GM20000 (cell line): ENCODE measurements around the gene DSCAM.

Experiments used
- DNase-seq: peaks from one replicate; pipeline ENCODE4 v3.0.0; 2012; ENCODE audit warnings: low spot score
- TF ChIP-seq, protein P1 (sequence below): IDR thresholded peaks from 2 replicates; pipeline ENCODE4 v1.5.1; 2012; ENCODE audit warnings: mild to moderate bottlenecking, control low read depth; ENCODE audit errors: extremely low read depth, missing control alignments

The DSCAM gene

GRCh38 chr21:40603774-40604173 lies 243.2 kb downstream of the DSCAM start:
- no peak for DNase-seq
- TF ChIP-seq, protein P1, sequence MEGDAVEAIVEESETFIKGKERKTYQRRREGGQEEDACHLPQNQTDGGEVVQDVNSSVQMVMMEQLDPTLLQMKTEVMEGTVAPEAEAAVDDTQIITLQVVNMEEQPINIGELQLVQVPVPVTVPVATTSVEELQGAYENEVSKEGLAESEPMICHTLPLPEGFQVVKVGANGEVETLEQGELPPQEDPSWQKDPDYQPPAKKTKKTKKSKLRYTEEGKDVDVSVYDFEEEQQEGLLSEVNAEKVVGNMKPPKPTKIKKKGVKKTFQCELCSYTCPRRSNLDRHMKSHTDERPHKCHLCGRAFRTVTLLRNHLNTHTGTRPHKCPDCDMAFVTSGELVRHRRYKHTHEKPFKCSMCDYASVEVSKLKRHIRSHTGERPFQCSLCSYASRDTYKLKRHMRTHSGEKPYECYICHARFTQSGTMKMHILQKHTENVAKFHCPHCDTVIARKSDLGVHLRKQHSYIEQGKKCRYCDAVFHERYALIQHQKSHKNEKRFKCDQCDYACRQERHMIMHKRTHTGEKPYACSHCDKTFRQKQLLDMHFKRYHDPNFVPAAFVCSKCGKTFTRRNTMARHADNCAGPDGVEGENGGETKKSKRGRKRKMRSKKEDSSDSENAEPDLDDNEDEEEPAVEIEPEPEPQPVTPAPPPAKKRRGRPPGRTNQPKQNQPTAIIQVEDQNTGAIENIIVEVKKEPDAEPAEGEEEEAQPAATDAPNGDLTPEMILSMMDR, result no peak

GRCh38 chr21:40602080-40602479 lies 244.9 kb downstream of the DSCAM start:
- DNase-seq, result no peak
- TF ChIP-seq, protein P1, result no peak

DNA sequence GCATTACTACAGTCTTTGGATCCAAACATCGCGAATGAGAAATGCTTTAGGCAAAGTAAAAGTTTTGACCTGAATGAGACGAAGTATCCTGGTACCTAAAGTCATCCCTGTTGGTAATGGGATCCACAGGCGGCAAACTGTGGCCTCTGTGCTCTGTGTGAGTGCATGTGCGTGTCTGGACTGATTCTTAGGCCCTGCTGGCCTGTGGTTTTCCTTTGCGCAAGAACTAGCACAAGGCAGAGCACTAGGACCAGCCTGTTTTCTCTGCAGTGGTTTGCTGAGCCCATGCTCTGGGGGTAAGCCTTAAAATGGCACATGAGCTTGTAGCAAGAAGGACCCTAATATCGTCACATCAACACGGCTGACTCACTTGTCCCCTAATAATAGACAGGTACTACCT lies 251.2 kb downstream of the DSCAM start:
- TF ChIP-seq, protein P1, result no peak
- DNase-seq, result no peak

DNA sequence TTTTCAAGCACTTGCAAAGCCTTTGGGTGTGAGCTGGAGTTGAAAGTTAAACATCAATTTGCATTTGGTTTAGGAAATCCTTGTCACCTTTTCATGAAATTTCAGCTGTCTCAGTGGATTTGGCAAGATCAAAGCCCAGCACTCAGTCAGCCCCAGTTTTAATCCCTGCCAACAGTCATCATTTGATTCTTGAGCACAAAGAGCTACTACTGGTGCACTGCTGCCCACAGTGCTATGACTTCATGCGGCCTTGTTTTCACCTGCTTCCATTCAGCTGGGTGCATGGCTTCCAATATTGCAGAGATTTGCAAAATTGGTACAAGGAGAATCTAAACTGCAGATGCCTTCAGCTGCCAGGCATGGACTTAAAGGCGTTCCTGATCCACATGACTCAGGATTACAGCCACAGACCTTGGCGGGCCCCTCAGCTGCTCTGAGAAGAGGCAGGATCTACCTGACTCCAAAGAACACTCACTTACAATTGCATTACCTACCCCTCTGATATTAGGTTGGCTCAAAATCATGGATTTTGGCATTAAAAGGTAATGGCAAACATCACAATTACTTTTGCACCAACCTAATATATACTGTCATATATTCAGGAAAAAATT lies 259.1 kb downstream of the DSCAM start:
- no peak for DNase-seq
- TF ChIP-seq, protein P1, result no peak

GRCh38 chr21:40586575-40586974 lies 260.4 kb downstream of the DSCAM start:
- no peak for DNase-seq
- TF ChIP-seq, protein P1, result no peak

DNA sequence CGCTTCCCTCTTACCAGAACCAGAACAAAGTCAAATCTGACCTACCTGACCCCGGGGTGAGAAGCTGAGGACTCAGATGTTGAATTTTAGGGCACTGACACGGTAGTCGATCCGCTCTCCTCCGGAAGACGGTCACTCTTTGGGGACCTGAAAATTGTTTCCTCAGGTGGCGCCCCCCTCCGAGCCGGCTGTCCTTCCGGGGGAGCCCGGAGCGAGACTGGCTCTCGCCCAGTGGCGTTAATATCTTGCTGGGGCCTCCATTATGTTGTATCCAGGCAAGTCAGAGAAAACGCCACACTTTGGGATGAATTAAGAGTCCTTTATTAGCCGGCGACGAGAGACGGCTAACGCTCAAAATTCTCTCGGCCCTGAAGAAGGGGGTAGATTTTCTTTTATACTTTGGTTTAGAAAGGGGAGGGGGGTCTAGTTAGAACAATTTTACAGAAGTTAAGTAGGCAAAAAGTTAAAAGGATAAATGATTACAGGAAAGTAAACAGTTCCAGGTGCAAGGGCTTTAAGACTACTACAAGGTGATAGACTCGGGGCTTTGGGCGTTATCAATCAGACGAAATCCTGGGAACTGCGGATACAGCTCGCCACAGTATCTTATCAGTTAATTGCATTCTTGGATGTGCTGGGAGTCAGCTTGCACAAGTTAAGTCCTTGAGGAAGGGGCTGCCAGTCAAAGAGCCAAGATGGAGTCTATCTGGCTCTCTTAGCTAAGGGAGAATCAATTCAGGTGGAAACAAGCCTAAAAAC lies 269.5 kb downstream of the DSCAM start:
- TF ChIP-seq, protein P1, result no peak
- DNase-seq, result no peak

DNA sequence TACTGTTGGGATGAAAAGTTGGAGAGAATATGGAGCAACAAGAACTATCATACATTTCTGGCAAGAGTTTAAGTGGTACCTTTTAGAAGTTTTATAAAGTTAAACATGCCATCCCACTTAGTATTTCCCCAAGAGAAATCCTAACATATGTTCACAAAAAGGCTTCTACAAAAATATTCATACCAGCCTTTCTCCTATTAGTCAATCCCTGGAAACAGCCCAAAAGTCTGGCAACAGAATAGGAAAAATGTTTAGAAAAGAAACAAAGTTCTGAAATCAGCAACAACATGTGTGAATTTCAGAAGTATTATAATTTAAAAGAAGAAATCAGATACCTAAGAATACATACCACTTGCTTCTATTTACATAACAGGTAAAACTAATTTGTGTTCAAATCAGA lies 271.0 kb downstream of the DSCAM start:
- no peak for DNase-seq
- TF ChIP-seq, protein P1, result no peak
